ENCODE measurements around the gene RGMB. TPM values are rescaled to one million over a fixed set of nuclear protein-coding genes. Genes with fewer than 3 reads are reported as not detected.

Gene RGMB
- total and polyA plus RNA-seq, 2 donors (not counting 3 experiments of a cell fraction or from before 2014, with no cell fraction given): 15.0 to 31.3 TPM

GRCh38 chr5:98781520-98781919 lies 8.1 kb downstream of the RGMB start:
- dilution Hi-C loops (cut with MboI; ENCODE audit: extremely low pct_ligation_motif_present, low sequenced_read_pairs) (no loop called here), intact Hi-C loops (cut with micrococcal nuclease) (no loop called here)
- Histone ChIP-seq H3K4me3 (replicated peaks in 1 of 3; ENCODE audit: insufficient read depth in 1 of 3, low read depth in 1 of 3, low read length in 3 of 3) (no peak overlapping the region), H3K9me3 (replicated peaks; ENCODE audit: control insufficient read depth, insufficient read depth, low read length) (no peaks in the 10 kb centered on the region), H3K27ac (ENCODE audit: insufficient read depth, low read depth, low read length) (no peak overlapping the region), H3K27me3 (ENCODE audit: control insufficient read depth in 2 of 2, insufficient read depth in 2 of 2, low read length in 2 of 2) (no peaks in the 10 kb centered on the region), H2AFZ (ENCODE audit: low read depth, low read length) (no peak overlapping the region), H4K20me1 (replicated peaks; ENCODE audit: control insufficient read depth, extremely low read depth, insufficient read depth, low read length) (peaks cover 4% of the 10 kb centered on the region), H3K4me2 (ENCODE audit: insufficient read depth, low read length) (no peak overlapping the region), H3K36me3 (ENCODE audit: control insufficient read depth in 2 of 2, extremely low read depth in 1 of 2, insufficient read depth in 2 of 2, low read length in 2 of 2) (peaks cover 7 to 20% of the 10 kb centered on the region in 2 experiments), H3K9me1 (replicated peaks; ENCODE audit: control insufficient read depth, extremely low read depth, insufficient read depth, low read length) (no peaks in the 10 kb centered on the region), H3K9ac (replicated peaks; ENCODE audit: extremely low read depth, insufficient read depth, low read length) (no peak overlapping the region), H3K79me2 (ENCODE audit: control insufficient read depth, insufficient read depth, low read length) (peaks cover 100% of the 10 kb centered on the region), H3K4me1 (ENCODE audit: control insufficient read depth, extremely low read depth, insufficient read depth, low read length) (peaks cover 4% of the 10 kb centered on the region)
- POLR2A ChIA-PET: no interaction called here
- DNase-seq (ENCODE audit: low read depth, low spot score) (no peak), FAIRE-seq (no peak)
- CTCF ChIA-PET: interaction anchor here (2.8 to 3.4 kb wide), 2 partner anchors 11 to 15 kb away, joined by 14 to 30 read pairs; no protein-coding TSS in a partner anchor
- TF ChIP-seq EZH2 (IDR thresholded peaks at IDR 0.05; ENCODE audit: borderline replicate concordance, low read depth, low read length, severe bottlenecking): no peak
- no TSS peak for BruUV-seq (replicated peaks)

GRCh38 chr5:98781964-98782363 lies 8.5 kb downstream of the RGMB start:
- TF ChIP-seq MAX (IDR thresholded peaks at IDR 0.05; ENCODE audit: insufficient read depth, insufficient read length) (no peak), POLR2AphosphoS5 (IDR thresholded peaks at IDR 0.05; ENCODE audit: insufficient read depth, low read depth, low read length) (no peak), MYC (IDR thresholded peaks at IDR 0.05; ENCODE audit: low read depth, low read length) (no peak), GATA2 (IDR thresholded peaks at IDR 0.05; ENCODE audit: insufficient read depth, insufficient read length, low read depth, low read length) (no peak), EZH2 (IDR thresholded peaks at IDR 0.05; ENCODE audit: borderline replicate concordance, low read depth, low read length, severe bottlenecking) (no peak), CTCF (IDR thresholded peaks at IDR 0.05; ENCODE audit: extremely low read depth in 1 of 2, insufficient read depth in 1 of 2, low read depth in 1 of 2, low read length in 2 of 2) (no peak), JUN (IDR thresholded peaks at IDR 0.05; ENCODE audit: borderline replicate concordance, insufficient read depth, insufficient read length, low read depth) (no peak), POLR2A (IDR thresholded peaks at IDR 0.05; ENCODE audit: low read depth, low read length) (no peak), FOS (IDR thresholded peaks at IDR 0.05; ENCODE audit: borderline replicate concordance, insufficient read depth, low read length) (no peak)
- no peak overlapping the region for H3K4me3 ChIP-seq (replicated peaks in 1 of 3; ENCODE audit: insufficient read depth in 1 of 3, low read depth in 1 of 3, low read length in 3 of 3)
- no peak overlapping the region for H2AFZ ChIP-seq (ENCODE audit: low read depth, low read length)
- H3K4me2 ChIP-seq (ENCODE audit: insufficient read depth, low read length): no peak overlapping the region
- ChIA-PET CTCF (interaction anchor here (2.8 to 3.4 kb wide), 2 partner anchors 12 to 15 kb away, joined by 14 to 30 read pairs; no protein-coding TSS in a partner anchor), POLR2A (no interaction called here)
- no peaks in the 10 kb centered on the region for H3K9me3 ChIP-seq (replicated peaks; ENCODE audit: control insufficient read depth, insufficient read depth, low read length)
- dilution Hi-C loops (cut with MboI; ENCODE audit: extremely low pct_ligation_motif_present, low sequenced_read_pairs): no loop called here
- FAIRE-seq (no peak), DNase-seq (ENCODE audit: low read depth, low spot score) (no peak)
- BruUV-seq (replicated peaks): no TSS peak
- intact Hi-C loops (cut with micrococcal nuclease): no loop called here
- no peaks in the 10 kb centered on the region for H3K9me1 ChIP-seq (replicated peaks; ENCODE audit: control insufficient read depth, extremely low read depth, insufficient read depth, low read length)
- H4K20me1 ChIP-seq (replicated peaks; ENCODE audit: control insufficient read depth, extremely low read depth, insufficient read depth, low read length): peaks cover 3% of the 10 kb centered on the region
- peaks cover 7 to 20% of the 10 kb centered on the region in 2 experiments for H3K36me3 ChIP-seq (ENCODE audit: control insufficient read depth in 2 of 2, extremely low read depth in 1 of 2, insufficient read depth in 2 of 2, low read length in 2 of 2)
- H3K27me3 ChIP-seq (ENCODE audit: control insufficient read depth in 2 of 2, insufficient read depth in 2 of 2, low read length in 2 of 2): no peaks in the 10 kb centered on the region
- H3K79me2 ChIP-seq (ENCODE audit: control insufficient read depth, insufficient read depth, low read length): peaks cover 100% of the 10 kb centered on the region
- peaks cover 3% of the 10 kb centered on the region for H3K4me1 ChIP-seq (ENCODE audit: control insufficient read depth, extremely low read depth, insufficient read depth, low read length)
- H3K27ac ChIP-seq (ENCODE audit: insufficient read depth, low read depth, low read length): no peak overlapping the region
- no peak overlapping the region for H3K9ac ChIP-seq (replicated peaks; ENCODE audit: extremely low read depth, insufficient read depth, low read length)

All from endothelial cell of umbilical vein (primary cell).